Medulla oblongata (tissue), 1 donor: ENCODE measurements around the gene ARL5C.

Experiments
- DNase-seq: peaks from one replicate; pipeline ENCODE4 v3.0.0-alpha.2; 2015; ENCODE audit errors: extremely low spot score

The ARL5C gene

GRCh38 chr17:39165841-39166349 is at the start of gene ARL5C:
TSS of gene ARL5C (minus strand) at chr17:39166161. CDS start at chr17:39165760, 401 bp downstream.
- DNase-seq = no peak

GRCh38 chr17:39213852-39214251 is 47.9 kb upstream of the ARL5C start:
- no peak for DNase-seq

GRCh38 chr17:39212841-39213480 is 47.0 kb upstream of the ARL5C start:
- no peak for DNase-seq

GRCh38 chr17:39212195-39212810 is 46.3 kb upstream of the ARL5C start:
- no peak for DNase-seq

GRCh38 chr17:39210093-39210434 is 44.1 kb upstream of the ARL5C start:
- no peak for DNase-seq

- peak; percentile 27 for DNase-seq
These were observed 43.5 kb upstream of the ARL5C start for GRCh38 chr17:39209317-39210092.

- DNase-seq = no peak
These were observed 42.9 kb upstream of the ARL5C start for GRCh38 chr17:39208893-39209292.

- DNase-seq = no peak
These were observed 42.2 kb upstream of the ARL5C start for GRCh38 chr17:39208136-39208535.

GRCh38 chr17:39205112-39205526 is 39.2 kb upstream of the ARL5C start:
- DNase-seq = no peak

- DNase-seq = no peak
These were observed 38.3 kb upstream of the ARL5C start for GRCh38 chr17:39204245-39204644.

- DNase-seq = no peak
These were observed 35.1 kb upstream of the ARL5C start for GRCh38 chr17:39200957-39201510.

- DNase-seq = no peak
These were observed 34.3 kb upstream of the ARL5C start, which contains the start of gene RPL19 for GRCh38 chr17:39200070-39200879. TSS of gene RPL19 (plus strand) at chr17:39200283. CDS start at chr17:39200345, 62 bp downstream.

GRCh38 chr17:39199820-39200069 is 33.8 kb upstream of the ARL5C start:
- peak; percentile 98 for DNase-seq

- DNase-seq = peak; percentile 37
These were observed 32.2 kb upstream of the ARL5C start for GRCh38 chr17:39198186-39198566.

- peak; percentile 56 for DNase-seq
These were observed 31.6 kb upstream of the ARL5C start, which contains the start of gene CACNB1 for GRCh38 chr17:39197380-39198185. TSS of gene CACNB1 (minus strand) at chr17:39197669. CDS start at chr17:39197495, 174 bp downstream.

- DNase-seq = no peak
These were observed 30.9 kb upstream of the ARL5C start for GRCh38 chr17:39196808-39197291.

- peak; percentile 16 for DNase-seq
These were observed 30.4 kb upstream of the ARL5C start for GRCh38 chr17:39196241-39196807.

GRCh38 chr17:39195568-39196160 is 29.7 kb upstream of the ARL5C start:
- peak; percentile 23 for DNase-seq

GRCh38 chr17:39194985-39195524 is 29.1 kb upstream of the ARL5C start:
- peak; percentile 55 for DNase-seq
